Measurements from ENCODE around the gene FGF9.

The FGF9 gene

GRCh38 chr13:21723807-21724505, 53.1 kb downstream of the FGF9 start:
- in situ Hi-C loops (cut with HindIII; ENCODE audit: low sequenced_read_pairs) = no loop called here
- no peak for DNase-seq (ENCODE audit: low read depth, low spot score)
- no peak for TF ChIP-seq CTCF (IDR thresholded peaks at IDR 0.05; ENCODE audit: low read depth, low read length)
- no peak overlapping the region for H3K4me3 ChIP-seq (ENCODE audit: low read depth, low read length)

- in situ Hi-C loops (cut with HindIII; ENCODE audit: low sequenced_read_pairs) = no loop called here
- DNase-seq (ENCODE audit: low read depth, low spot score) = no peak
- TF ChIP-seq CTCF (IDR thresholded peaks at IDR 0.05; ENCODE audit: low read depth, low read length) = no peak
- H3K4me3 ChIP-seq (ENCODE audit: low read depth, low read length) = no peak overlapping the region
These were observed 59.5 kb downstream of the FGF9 start for GRCh38 chr13:21730186-21730880.

GRCh38 chr13:21733475-21734263, 62.8 kb downstream of the FGF9 start:
- no peak for TF ChIP-seq CTCF (IDR thresholded peaks at IDR 0.05; ENCODE audit: low read depth, low read length)
- DNase-seq (ENCODE audit: low read depth, low spot score) = no peak
- in situ Hi-C loops (cut with HindIII; ENCODE audit: low sequenced_read_pairs) = no loop called here
- H3K4me3 ChIP-seq (ENCODE audit: low read depth, low read length) = no peak overlapping the region

GRCh38 chr13:21734961-21735360, 64.1 kb downstream of the FGF9 start:
- in situ Hi-C loops (cut with HindIII; ENCODE audit: low sequenced_read_pairs) = no loop called here

GRCh38 chr13:21735701-21736401, 65.0 kb downstream of the FGF9 start:
- no peak for TF ChIP-seq CTCF (IDR thresholded peaks at IDR 0.05; ENCODE audit: low read depth, low read length)
- DNase-seq (ENCODE audit: low read depth, low spot score) = no peak
- in situ Hi-C loops (cut with HindIII; ENCODE audit: low sequenced_read_pairs) = no loop called here
- H3K4me3 ChIP-seq (ENCODE audit: low read depth, low read length) = no peak overlapping the region

More at GRCh38 chr13:21734961-21735360, 64.1 kb downstream of the FGF9 start:
- no peak for DNase-seq (ENCODE audit: low read depth, low spot score)
- no peak for TF ChIP-seq CTCF (IDR thresholded peaks at IDR 0.05; ENCODE audit: low read depth, low read length)
- H3K4me3 ChIP-seq (ENCODE audit: low read depth, low read length) = no peak overlapping the region

GRCh38 chr13:21736926-21737325, 66.1 kb downstream of the FGF9 start:
- H3K4me3 ChIP-seq (ENCODE audit: low read depth, low read length) = no peak overlapping the region
- DNase-seq (ENCODE audit: low read depth, low spot score) = no peak
- no peak for TF ChIP-seq CTCF (IDR thresholded peaks at IDR 0.05; ENCODE audit: low read depth, low read length)
- in situ Hi-C loops (cut with HindIII; ENCODE audit: low sequenced_read_pairs) = no loop called here
